ENCODE data around the gene HOXB7. TPM values are rescaled to one million over a fixed set of nuclear protein-coding genes. Genes with fewer than 3 reads are reported as not detected.
A peak's percentile ranks its signal among the peaks of the same experiment; 100 is the strongest.

HOXB7 gene
- total RNA-seq, 8 experiments from 2014 or later = 6.2 to 35.5 (median 23.7) TPM

- peaks cover 32 to 69% of the 10 kb centered on the region in 2 donors for H3K4me1 ChIP-seq (replicated peaks in 1 of 2)
- H3K4me3 ChIP-seq = peak overlapping the region; percentile 62 to 91 (median 83)
- peak in 6 of 8 experiments; percentile 4 to 48 (median 35) for ATAC-seq (replicated peaks in 6 of 8)
- in situ Hi-C loops (cut with MboI; ENCODE audit: low pct_unique_long_range_greater_than_20kb in 2 of 9, low sequenced_read_pairs in 9 of 9, unreplicated experiment in 9 of 9) = no loop called here
- 0 to 90% (median 5%) methylated on average over 2 to 21 of the region's 34 CpGs; no CpG with 5 or more reads in 1 of the 10 experiments for WGBS, 10 experiments
- peak overlapping the region; percentile 90 to 96 for H3K27ac ChIP-seq
Observed at GRCh38 chr17:48586355-48587258, 24.2 kb downstream of the HOXB7 start.

GRCh38 chr17:48584223-48584741 lies 26.5 kb downstream of the HOXB7 start:
- in situ Hi-C loops (cut with MboI; ENCODE audit: low pct_unique_long_range_greater_than_20kb in 2 of 9, low sequenced_read_pairs in 9 of 9, unreplicated experiment in 9 of 9) = no loop called here
- H3K4me1 ChIP-seq (replicated peaks in 1 of 2) = peaks cover 35 to 50% of the 10 kb centered on the region in 2 donors
- H3K4me3 ChIP-seq = peak overlapping the region; percentile 62 to 91 (median 83)
- ATAC-seq (replicated peaks in 6 of 8) = peak in 3 of 8 experiments; percentile 0 to 3 (median 1)
- H3K27ac ChIP-seq = peak overlapping the region in 1 of 2 donors; percentile 96
- 0 to 50% (median 0%) methylated on average over 1 to 2 of the region's 2 CpGs; no CpG with 5 or more reads in 6 of the 10 experiments for WGBS, 10 experiments

DNA sequence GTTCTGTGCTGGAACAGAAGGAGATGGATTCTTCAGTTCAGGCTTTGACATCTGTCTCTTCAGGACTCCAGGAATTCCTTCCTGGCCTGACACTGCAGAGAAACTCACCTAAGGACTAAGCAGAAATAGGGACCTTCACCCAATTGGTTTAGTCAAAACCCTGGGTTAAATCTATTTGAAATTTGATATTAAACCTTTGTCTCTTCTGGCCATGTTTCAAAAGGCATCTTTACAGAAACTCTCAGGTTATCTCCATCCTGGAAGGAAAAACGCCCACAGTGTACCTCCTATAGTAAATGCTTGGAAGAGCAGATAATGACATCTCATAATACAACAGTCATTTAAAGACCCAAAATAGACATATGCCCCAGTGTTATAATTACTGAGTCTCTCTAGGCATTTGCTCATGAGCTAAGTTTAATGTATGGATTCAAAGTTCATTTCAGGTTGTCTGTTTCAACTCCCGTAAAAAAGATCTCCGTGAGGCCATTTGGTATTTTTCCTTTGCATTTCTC lies 27.1 kb downstream of the HOXB7 start:
- Histone ChIP-seq H3K4me3 (peak overlapping the region; percentile 62 to 91 (median 83)), H3K27ac (peak overlapping the region in 1 of 2 donors; percentile 97), H3K4me1 (replicated peaks in 1 of 2) (peaks cover 35 to 44% of the 10 kb centered on the region in 2 donors)
- WGBS, 10 experiments = 0 to 87% (median 29%) methylated on average over 1 to 3 of the region's 3 CpGs; no CpG with 5 or more reads in 2 of the 10 experiments
- no peak for ATAC-seq (replicated peaks in 6 of 8)
- in situ Hi-C loops (cut with MboI; ENCODE audit: low pct_unique_long_range_greater_than_20kb in 2 of 9, low sequenced_read_pairs in 9 of 9, unreplicated experiment in 9 of 9) = no loop called here

DNA sequence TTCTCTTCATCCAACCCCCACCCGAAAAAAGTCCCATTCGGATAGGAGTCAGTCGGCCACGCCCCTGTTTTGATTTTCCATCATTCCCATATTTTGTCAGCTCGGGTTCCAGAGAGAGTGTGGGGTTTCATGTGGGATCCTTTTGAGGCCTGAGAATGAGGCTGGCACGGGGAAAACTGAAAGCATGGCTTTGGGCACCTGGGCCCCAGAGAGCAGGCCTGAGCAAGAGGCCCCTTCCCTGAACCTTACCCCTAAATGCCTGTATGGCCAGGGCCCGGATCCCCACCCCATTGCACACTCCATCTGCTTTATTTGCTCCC lies 28.1 kb downstream of the HOXB7 start:
- no peak for ATAC-seq (replicated peaks in 6 of 8)
- Histone ChIP-seq H3K4me3 (peak overlapping the region; percentile 67 to 91 (median 83)), H3K4me1 (replicated peaks in 1 of 2) (peaks cover 34 to 35% of the 10 kb centered on the region in 2 donors), H3K27ac (peak overlapping the region; percentile 94 to 97)
- WGBS, 10 experiments = 0 to 100% (median 0%) methylated on average over 1 to 6 of the region's 7 CpGs; no CpG with 5 or more reads in 3 of the 10 experiments
- in situ Hi-C loops (cut with MboI; ENCODE audit: low pct_unique_long_range_greater_than_20kb in 2 of 9, low sequenced_read_pairs in 9 of 9, unreplicated experiment in 9 of 9) = no loop called here

DNA sequence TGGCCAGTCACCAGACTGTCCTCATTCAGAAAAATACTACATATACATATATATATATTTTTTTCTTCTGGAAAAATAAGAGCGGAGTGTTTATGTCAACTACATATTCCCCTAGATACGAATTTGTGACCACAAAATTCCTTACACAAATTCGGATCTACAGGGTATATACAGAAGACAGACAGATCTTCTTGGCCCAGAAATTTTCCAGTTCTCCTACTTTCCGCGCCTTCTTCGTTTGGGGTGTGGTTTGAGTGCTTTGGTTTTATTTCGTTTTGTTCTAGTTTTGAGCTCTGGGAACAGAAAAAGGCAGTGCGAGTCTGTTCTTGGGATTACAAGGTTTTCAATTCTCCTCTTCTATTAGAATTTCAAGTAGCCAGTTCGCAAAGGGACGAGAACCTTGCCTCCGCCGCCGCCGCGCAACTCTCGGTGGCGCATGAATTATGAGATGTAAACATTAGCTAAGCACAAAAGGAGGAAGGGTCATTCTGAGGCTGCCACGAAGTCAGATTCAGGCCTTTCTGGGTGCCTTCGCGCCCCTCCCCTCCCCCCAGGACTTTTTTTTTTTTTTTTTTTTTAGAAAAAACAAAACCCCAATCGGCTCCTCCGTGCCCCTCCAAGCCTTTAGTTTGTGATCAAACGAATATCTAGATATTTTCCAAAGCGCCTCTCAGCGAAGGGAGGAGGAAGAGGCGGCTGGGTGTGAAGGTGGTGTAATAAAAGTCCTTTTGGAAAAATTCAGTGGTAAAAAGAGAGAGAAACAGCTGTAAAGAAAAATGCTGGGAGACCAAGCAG lies 30.9 kb downstream of the HOXB7 start:
- ATAC-seq (replicated peaks in 6 of 8) = peak in 4 of 8 experiments; percentile 5 to 23 (median 16)
- Histone ChIP-seq H3K4me3 (peak overlapping the region; percentile 67 to 91 (median 83)), H3K4me1 (replicated peaks in 1 of 2) (peaks cover 31 to 53% of the 10 kb centered on the region in 2 donors), H3K27ac (peak overlapping the region; percentile 94 to 97)
- WGBS, 10 experiments = 0 to 73% (median 2%) methylated on average over 1 to 24 of the region's 26 CpGs
- in situ Hi-C loops (cut with MboI; ENCODE audit: low pct_unique_long_range_greater_than_20kb in 2 of 9, low sequenced_read_pairs in 9 of 9, unreplicated experiment in 9 of 9) = no loop called here

DNA sequence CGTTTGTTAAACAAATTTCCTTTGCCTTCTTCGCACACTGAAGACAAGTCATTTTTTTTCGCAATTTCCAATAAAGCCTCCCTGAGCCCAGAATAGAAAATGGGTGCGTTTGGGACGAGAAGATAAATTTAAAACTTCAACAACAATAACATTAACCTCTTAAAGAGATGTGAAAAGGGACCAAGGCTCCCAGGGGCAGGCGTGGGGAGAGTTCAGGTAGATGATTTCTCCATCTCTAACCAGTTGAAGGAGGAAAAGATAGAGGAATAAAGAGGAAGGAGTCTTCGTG lies 31.4 kb downstream of the HOXB7 start:
- peak overlapping the region; percentile 94 to 97 for H3K27ac ChIP-seq
- peaks cover 29 to 55% of the 10 kb centered on the region in 2 donors for H3K4me1 ChIP-seq (replicated peaks in 1 of 2)
- in situ Hi-C loops (cut with MboI; ENCODE audit: low pct_unique_long_range_greater_than_20kb in 2 of 9, low sequenced_read_pairs in 9 of 9, unreplicated experiment in 9 of 9) = no loop called here
- H3K4me3 ChIP-seq = peak overlapping the region; percentile 67 to 91 (median 83)
- WGBS, 10 experiments = 0 to 81% (median 6%) methylated on average over 3 to 7 of the region's 7 CpGs; no CpG with 5 or more reads in 1 of the 10 experiments
- ATAC-seq (replicated peaks in 6 of 8) = no peak

DNA sequence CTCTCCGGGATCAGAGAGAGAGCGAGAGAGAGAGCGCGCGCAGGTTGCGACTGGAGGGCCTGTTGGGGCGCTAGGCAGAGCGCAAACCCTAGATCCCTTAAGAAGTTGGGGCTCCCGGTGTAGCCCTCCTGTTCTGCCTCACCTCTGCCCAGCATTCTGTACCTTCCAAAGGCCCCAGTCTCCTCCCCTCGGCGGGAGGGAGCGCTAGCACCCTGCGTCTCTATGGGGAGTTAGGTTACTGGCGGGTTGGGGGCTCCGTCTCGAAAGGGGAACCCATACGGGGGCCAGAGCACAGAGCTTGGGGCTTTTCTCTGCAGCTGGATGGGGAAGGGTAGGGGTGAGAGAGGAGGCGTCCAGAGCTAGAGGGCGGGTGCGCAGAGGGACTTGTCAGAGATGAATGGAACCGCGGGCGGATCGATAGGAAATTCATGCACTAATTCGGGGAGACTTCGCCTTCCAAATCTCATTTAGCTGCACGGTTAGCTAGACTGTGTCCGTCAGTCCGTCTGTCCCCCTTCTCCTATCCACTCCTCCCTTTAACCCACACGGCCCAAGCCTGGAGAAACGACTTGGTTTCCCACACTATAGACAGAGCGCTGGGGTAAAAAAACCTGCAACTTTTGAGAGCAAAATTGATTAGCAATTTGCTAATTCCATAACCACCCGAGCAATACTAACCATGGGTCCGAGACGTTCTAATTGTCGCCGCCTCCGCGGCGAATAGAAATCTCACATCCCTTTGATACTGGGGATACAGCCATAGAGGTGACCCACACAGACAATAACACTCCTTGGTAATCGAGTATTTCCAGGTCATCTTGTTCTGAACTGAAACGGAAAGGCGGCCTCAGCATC lies 32.0 kb downstream of the HOXB7 start:
- WGBS, 10 experiments = 0 to 62% (median 0%) methylated on average over 2 to 22 of the region's 43 CpGs; no CpG with 5 or more reads in 1 of the 10 experiments
- Histone ChIP-seq H3K4me1 (replicated peaks in 1 of 2) (peaks cover 23 to 50% of the 10 kb centered on the region in 2 donors), H3K27ac (peak overlapping the region; percentile 94 to 97), H3K4me3 (peak overlapping the region; percentile 67 to 91 (median 83))
- peak in 6 of 8 experiments; percentile 4 to 50 (median 33) for ATAC-seq (replicated peaks in 6 of 8)
- in situ Hi-C loops (cut with MboI; ENCODE audit: low pct_unique_long_range_greater_than_20kb in 2 of 9, low sequenced_read_pairs in 9 of 9, unreplicated experiment in 9 of 9) = no loop called here

DNA sequence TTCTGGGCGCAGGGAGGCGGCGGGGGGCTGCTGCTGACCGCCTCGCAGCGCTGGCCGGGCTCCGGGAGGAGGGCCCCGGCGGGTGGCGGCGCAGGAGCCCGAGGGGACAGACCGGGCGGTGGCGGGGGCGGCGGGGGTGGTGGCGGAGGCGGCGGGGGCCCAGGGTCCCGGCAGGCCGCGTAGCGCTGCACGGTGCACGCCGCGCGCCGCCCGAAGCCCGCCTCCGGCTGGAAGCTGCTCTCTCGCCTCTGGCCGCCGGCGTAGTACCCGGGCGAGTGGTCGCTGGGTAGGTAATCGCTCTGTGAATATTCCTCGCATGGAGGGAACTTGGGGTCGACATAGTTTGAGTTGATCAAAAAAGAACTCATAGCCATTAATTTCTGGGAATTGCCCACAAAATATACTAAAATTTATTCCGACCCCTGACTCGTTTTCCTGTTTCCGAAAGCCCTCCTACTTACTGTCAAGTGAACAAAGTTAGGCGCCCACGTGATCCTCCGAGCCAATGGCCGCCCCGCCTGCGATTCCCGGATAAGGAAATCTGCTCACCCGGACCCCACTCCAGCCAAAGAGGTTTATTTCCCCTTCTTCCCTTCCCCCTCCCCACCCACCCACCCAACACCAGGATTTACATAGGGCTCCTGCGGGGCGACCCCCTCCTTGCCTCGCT lies 32.7 kb downstream of the HOXB7 start, which contains the start of gene HOXB4:
Gene HOXB4, minus strand, starts transcription at position 405 of the 670 bp plus-strand sequence. Its CDS starts 31 bp downstream, at position 374.
- peak within 1 kb of the TSS; percentile 67 to 91 (median 83) for H3K4me3 ChIP-seq
- 0 to 14% (median 0%) methylated on average over 1 to 11 of the region's 58 CpGs; no CpG with 5 or more reads in 5 of the 10 experiments for WGBS, 10 experiments
- peak in 7 of 8 experiments; percentile 12 to 48 (median 42) for ATAC-seq (replicated peaks in 6 of 8)
- H3K4me1 ChIP-seq (replicated peaks in 1 of 2) = peaks cover 16 to 43% of the 10 kb centered on the region in 2 donors
- in situ Hi-C loops (cut with MboI; ENCODE audit: low pct_unique_long_range_greater_than_20kb in 2 of 9, low sequenced_read_pairs in 9 of 9, unreplicated experiment in 9 of 9) = no loop called here
- peak within 1 kb of the TSS; percentile 94 to 97 for H3K27ac ChIP-seq

DNA sequence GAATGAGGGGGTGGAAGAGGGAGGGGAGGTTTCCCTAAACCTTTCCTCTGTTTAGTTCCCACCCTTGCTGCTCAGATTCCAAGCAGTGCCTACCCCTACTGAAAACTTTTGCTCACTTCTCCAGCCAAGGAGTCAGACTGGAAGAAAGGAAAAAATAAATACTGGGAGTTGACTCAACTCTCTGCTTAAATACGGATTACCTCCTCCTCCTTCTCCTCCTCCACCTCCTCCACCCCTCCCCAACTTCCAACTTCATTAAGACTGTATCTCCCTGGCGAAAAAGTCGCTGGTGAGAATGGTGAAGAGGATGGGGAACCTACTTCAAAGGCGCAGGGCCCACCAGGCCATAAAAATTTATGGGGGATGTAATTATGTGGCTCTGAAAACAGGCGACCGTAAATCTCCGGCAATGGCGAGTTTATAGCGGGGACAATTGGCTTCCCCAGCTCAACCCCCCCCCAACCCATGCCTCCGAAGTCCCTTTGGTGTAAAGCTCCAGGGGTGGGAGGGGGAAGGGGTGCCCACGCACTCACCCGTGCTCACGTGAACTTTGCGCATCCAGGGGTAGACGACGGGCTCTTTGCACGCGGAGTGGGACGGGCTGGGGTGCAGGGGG lies 33.4 kb downstream of the HOXB7 start:
- in situ Hi-C loops (cut with MboI; ENCODE audit: low pct_unique_long_range_greater_than_20kb in 2 of 9, low sequenced_read_pairs in 9 of 9, unreplicated experiment in 9 of 9) = no loop called here
- peaks cover 11 to 39% of the 10 kb centered on the region in 2 donors for H3K4me1 ChIP-seq (replicated peaks in 1 of 2)
- H3K27ac ChIP-seq = peak overlapping the region; percentile 94 to 97
- H3K4me3 ChIP-seq = peak overlapping the region; percentile 67 to 91 (median 83)
- 0% methylated on average over 1 to 4 of the region's 19 CpGs; no CpG with 5 or more reads in 7 of the 10 experiments for WGBS, 10 experiments
- ATAC-seq (replicated peaks in 6 of 8) = peak in 3 of 8 experiments; percentile 0 to 24 (median 2)

DNA sequence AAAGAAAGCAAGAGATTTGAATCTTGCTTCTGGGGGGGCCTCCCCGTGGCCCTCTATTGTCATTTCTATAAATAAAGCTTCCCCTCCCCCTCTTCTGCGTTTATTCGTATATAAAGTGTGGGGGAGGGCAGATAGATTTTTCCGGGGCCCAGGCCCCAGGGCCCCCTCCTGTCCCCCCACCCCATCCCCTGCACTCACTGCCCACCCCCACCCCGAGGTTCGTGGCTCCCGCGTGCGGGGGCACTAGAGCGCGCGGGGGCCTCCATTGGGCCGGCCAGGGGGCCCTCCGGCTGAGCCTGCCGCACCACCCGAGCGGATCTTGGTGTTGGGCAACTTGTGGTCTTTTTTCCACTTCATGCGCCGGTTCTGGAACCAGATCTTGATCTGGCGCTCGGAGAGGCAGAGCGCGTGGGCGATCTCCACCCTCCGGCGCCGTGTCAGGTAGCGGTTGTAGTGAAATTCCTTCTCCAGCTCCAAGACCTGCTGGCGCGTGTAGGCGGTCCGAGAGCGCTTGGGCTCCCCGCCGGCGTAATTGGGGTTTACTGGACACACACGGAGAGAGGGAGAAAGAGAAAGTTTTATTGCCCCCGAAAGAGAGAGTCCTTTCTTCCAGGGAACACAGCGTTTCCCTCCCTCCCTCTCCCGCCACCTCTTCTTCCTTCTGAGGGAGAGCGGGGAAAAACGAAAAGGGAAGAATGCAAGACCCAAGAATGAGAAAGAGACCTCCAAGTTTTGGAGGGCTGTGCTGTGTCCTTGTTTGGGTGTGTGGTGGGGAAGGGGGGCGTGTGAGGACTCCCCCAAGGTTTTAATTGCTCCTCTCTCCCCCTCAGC lies 34.1 kb downstream of the HOXB7 start:
- peak overlapping the region; percentile 94 to 97 for H3K27ac ChIP-seq
- 0 to 13% (median 0%) methylated on average over 1 to 5 of the region's 43 CpGs; no CpG with 5 or more reads in 3 of the 10 experiments for WGBS, 10 experiments
- ATAC-seq (replicated peaks in 6 of 8) = no peak

More for the DNA sequence above, 34.1 kb downstream of the HOXB7 start:
- Histone ChIP-seq H3K4me1 (replicated peaks in 1 of 2) (peaks cover 11 to 40% of the 10 kb centered on the region in 2 donors), H3K4me3 (peak overlapping the region; percentile 67 to 91 (median 83))
- in situ Hi-C loops (cut with MboI; ENCODE audit: low pct_unique_long_range_greater_than_20kb in 2 of 9, low sequenced_read_pairs in 9 of 9, unreplicated experiment in 9 of 9) = no loop called here

All from motor neuron (in vitro differentiated cells).